ENCODE data around the gene RAD9B.
A peak's percentile ranks its signal among the peaks of the same experiment; 100 is the strongest.

The RAD9B gene

GRCh38 chr12:110468214-110469048 lies 33.7 kb upstream of the RAD9B start, which contains the start of the genes FAM216A and GPN3:
TSS of gene FAM216A (plus strand) at chr12:110468845. CDS start at chr12:110468876, 31 bp downstream.
TSS of gene GPN3 (minus strand) at chr12:110468257. CDS start at chr12:110468203, 54 bp downstream.
- no peaks in the 10 kb centered on the region for H3K9me3 ChIP-seq (replicated peaks in 1 of 11)
- H3K27me3 ChIP-seq, result no peaks in the 10 kb centered on the region
- H3K36me3 ChIP-seq, result peaks cover 24 to 60% (median 37%) of the 10 kb centered on the region in 11 experiments
- H4K20me1 ChIP-seq, result peaks cover 0 to 12% (median 0%) of the 10 kb centered on the region in 11 experiments; a peak in 2 of 22 replicates
- H3K27ac ChIP-seq, result peak within 1 kb of the TSS; percentile 75 to 100 (median 98)
- H3K4me2 ChIP-seq, result peak within 1 kb of the TSS; percentile 85 to 95 (median 93)
- TF ChIP-seq Cebpa-rat (IDR thresholded peaks at IDR 0.05), result no peak
- H3K4me1 ChIP-seq, result peaks cover 32 to 74% (median 58%) of the 10 kb centered on the region in 10 experiments
- H3K9ac ChIP-seq, result peak within 1 kb of the TSS; percentile 89 to 99 (median 97)
- H3K4me3 ChIP-seq, result peak within 1 kb of the TSS; percentile 73 to 90 (median 81)

DNA sequence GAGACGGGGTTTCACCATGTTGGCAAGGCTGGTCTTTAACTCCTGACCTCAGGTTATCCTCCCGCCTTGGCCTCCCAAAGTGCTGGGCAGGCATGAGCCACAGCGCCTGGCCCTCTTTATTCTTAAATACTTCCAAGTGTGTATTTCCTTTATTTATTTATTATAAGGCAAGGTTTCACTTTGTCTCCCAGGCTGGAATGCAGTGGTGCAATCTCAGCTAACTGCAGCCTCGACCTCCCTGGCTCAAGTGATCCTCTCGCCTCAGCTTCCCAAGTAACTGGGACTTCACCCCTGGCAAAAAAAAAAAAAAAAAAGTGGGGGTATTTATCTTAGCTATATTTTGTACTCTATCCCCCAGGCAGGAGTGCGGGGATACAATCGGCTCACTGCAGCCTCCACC lies 26.7 kb upstream of the RAD9B start:
- H3K4me1 ChIP-seq, result peaks cover 10 to 29% (median 20%) of the 10 kb centered on the region in 10 experiments; a peak in 19 of 20 replicates
- H3K9me3 ChIP-seq (replicated peaks in 1 of 11), result no peaks in the 10 kb centered on the region
- no peak overlapping the region for H3K27ac ChIP-seq
- no peak overlapping the region for H3K4me2 ChIP-seq
- TF ChIP-seq Cebpa-rat (IDR thresholded peaks at IDR 0.05), result no peak
- H3K36me3 ChIP-seq, result peaks cover 19 to 100% (median 79%) of the 10 kb centered on the region in 11 experiments
- H3K27me3 ChIP-seq, result no peaks in the 10 kb centered on the region
- H3K4me3 ChIP-seq, result no peak overlapping the region
- H3K9ac ChIP-seq, result no peak overlapping the region
- peaks cover 0 to 29% (median 6%) of the 10 kb centered on the region in 11 experiments; a peak in 8 of 22 replicates for H4K20me1 ChIP-seq

- Histone ChIP-seq H3K9ac (peak overlapping the region in 7 of 11 experiments; percentile 13 to 98 (median 52); a peak in 12 of 22 replicates), H3K36me3 (peaks cover 25 to 64% (median 43%) of the 10 kb centered on the region in 11 experiments), H3K27me3 (no peaks in the 10 kb centered on the region), H3K4me1 (peaks cover 21 to 41% (median 32%) of the 10 kb centered on the region in 10 experiments), H3K27ac (peak overlapping the region in 10 of 11 experiments; percentile 3 to 98 (median 98); a peak in 15 of 22 replicates), H4K20me1 (peaks cover 0 to 48% (median 5%) of the 10 kb centered on the region in 11 experiments; a peak in 8 of 22 replicates), H3K4me2 (peak overlapping the region in 9 of 11 experiments; percentile 6 to 97 (median 83); a peak in 14 of 22 replicates), H3K4me3 (peak overlapping the region in 3 of 10 experiments; percentile 72 to 89 (median 85); a peak in 5 of 20 replicates), H3K9me3 (replicated peaks in 1 of 11) (no peaks in the 10 kb centered on the region)
- no peak for TF ChIP-seq Cebpa-rat (IDR thresholded peaks at IDR 0.05)
These were observed 3.0 kb upstream of the RAD9B start for GRCh38 chr12:110498984-110499706.

DNA sequence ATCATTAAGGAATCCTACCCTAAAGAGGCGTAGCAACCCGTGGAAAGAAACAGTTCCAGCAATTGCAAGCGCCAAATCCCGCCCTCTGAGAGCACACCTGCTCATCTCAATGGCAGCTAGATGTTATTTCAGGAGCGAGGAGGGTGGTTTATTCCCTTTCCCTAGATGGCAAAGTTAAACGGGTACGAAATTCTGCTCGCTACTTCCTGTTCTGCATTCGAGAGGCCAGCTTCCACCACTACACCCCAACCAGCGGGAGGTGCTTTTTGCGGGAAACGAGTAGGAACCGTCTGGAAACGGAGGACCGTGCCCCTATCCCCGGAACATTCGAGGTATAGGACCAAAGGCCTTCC lies 756 bp upstream of the RAD9B start:
- H3K9me3 ChIP-seq (replicated peaks in 1 of 11), result no peaks in the 10 kb centered on the region
- peaks cover 21 to 41% (median 32%) of the 10 kb centered on the region in 10 experiments for H3K4me1 ChIP-seq
- peak overlapping the region; percentile 93 to 98 (median 97) for H3K27ac ChIP-seq
- TF ChIP-seq Cebpa-rat (IDR thresholded peaks at IDR 0.05), result no peak
- peak overlapping the region; percentile 81 to 97 (median 93) for H3K4me2 ChIP-seq
- H3K36me3 ChIP-seq, result peaks cover 4 to 42% (median 25%) of the 10 kb centered on the region in 11 experiments; a peak in 19 of 22 replicates
- H4K20me1 ChIP-seq, result peaks cover 0 to 27% (median 5%) of the 10 kb centered on the region in 11 experiments; a peak in 8 of 22 replicates
- no peaks in the 10 kb centered on the region for H3K27me3 ChIP-seq
- peak overlapping the region; percentile 93 to 98 (median 98) for H3K9ac ChIP-seq
- peak overlapping the region; percentile 72 to 98 (median 88) for H3K4me3 ChIP-seq

GRCh38 chr12:110503432-110503831 lies 1.3 kb downstream of the RAD9B start:
- no peaks in the 10 kb centered on the region for H3K9me3 ChIP-seq (replicated peaks in 1 of 11)
- H3K9ac ChIP-seq, result no peak overlapping the region
- H3K27me3 ChIP-seq, result no peaks in the 10 kb centered on the region
- H3K4me3 ChIP-seq, result no peak overlapping the region
- peaks cover 0 to 9% (median 0%) of the 10 kb centered on the region in 11 experiments; a peak in 2 of 22 replicates for H4K20me1 ChIP-seq
- no peak for TF ChIP-seq Cebpa-rat (IDR thresholded peaks at IDR 0.05)
- peaks cover 0 to 21% (median 10%) of the 10 kb centered on the region in 11 experiments; a peak in 9 of 22 replicates for H3K36me3 ChIP-seq
- no peak overlapping the region for H3K27ac ChIP-seq
- H3K4me1 ChIP-seq, result peaks cover 21 to 32% (median 29%) of the 10 kb centered on the region in 10 experiments
- H3K4me2 ChIP-seq, result no peak overlapping the region

- Histone ChIP-seq H3K4me3 (no peak overlapping the region), H3K36me3 (peaks cover 0 to 2% (median 0%) of the 10 kb centered on the region in 11 experiments; a peak in 4 of 22 replicates)
- TF ChIP-seq Cebpa-rat (IDR thresholded peaks at IDR 0.05), result no peak
These were observed 3.2 kb downstream of the RAD9B start for GRCh38 chr12:110505332-110505731.

GRCh38 chr12:110508071-110508586 lies 6.0 kb downstream of the RAD9B start:
- H3K36me3 ChIP-seq, result no peaks in the 10 kb centered on the region
- H3K9ac ChIP-seq, result 0 out of 22 replicates have a peak overlapping the region, but pooled peaks of 1 of the 11 experiments have one; percentile 29
- no peaks in the 10 kb centered on the region for H3K27me3 ChIP-seq
- H3K9me3 ChIP-seq (replicated peaks in 1 of 11), result no peaks in the 10 kb centered on the region
- no peak overlapping the region for H3K4me2 ChIP-seq
- no peak overlapping the region for H3K4me3 ChIP-seq
- no peaks in the 10 kb centered on the region for H4K20me1 ChIP-seq
- no peak overlapping the region for H3K27ac ChIP-seq
- TF ChIP-seq Cebpa-rat (IDR thresholded peaks at IDR 0.05), result no peak
- H3K4me1 ChIP-seq, result peaks cover 0 to 4% (median under 1%) of the 10 kb centered on the region in 10 experiments; a peak in 5 of 20 replicates

More at GRCh38 chr12:110505332-110505731, 3.2 kb downstream of the RAD9B start:
- Histone ChIP-seq H4K20me1 (no peaks in the 10 kb centered on the region), H3K9ac (no peak overlapping the region), H3K27ac (no peak overlapping the region), H3K4me2 (no peak overlapping the region), H3K9me3 (replicated peaks in 1 of 11) (no peaks in the 10 kb centered on the region), H3K27me3 (no peaks in the 10 kb centered on the region), H3K4me1 (peaks cover 10 to 15% (median 12%) of the 10 kb centered on the region in 10 experiments)

DNA sequence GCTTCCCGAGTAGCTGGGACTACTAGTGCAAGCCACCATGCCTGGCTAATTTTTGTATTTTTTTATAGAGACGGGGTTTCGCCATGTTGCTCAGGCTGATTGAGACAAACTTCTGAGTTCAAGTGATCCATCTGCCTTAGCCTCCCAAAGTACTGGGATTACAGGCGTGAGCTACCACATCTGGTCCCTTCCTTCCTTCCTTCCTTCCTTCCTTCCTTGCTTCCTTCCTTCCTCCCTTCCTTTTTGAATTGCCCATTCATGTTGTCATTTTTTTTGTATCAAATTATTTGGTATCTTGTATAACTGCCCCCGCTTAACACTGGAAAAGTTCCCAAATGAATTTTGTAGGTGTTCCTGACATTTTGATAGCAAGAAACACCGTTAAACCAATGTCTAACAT lies 11.7 kb downstream of the RAD9B start:
- Histone ChIP-seq H4K20me1 (no peaks in the 10 kb centered on the region), H3K4me1 (peaks cover 4 to 15% (median 9%) of the 10 kb centered on the region in 10 experiments; a peak in 19 of 20 replicates), H3K4me3 (no peak overlapping the region), H3K27ac (no peak overlapping the region), H3K4me2 (peak overlapping the region in 9 of 11 experiments; percentile 5 to 85 (median 58); a peak in 15 of 22 replicates), H3K36me3 (no peaks in the 10 kb centered on the region), H3K9ac (peak overlapping the region in 3 of 11 experiments; percentile 3 to 21 (median 9); a peak in 1 of 22 replicates), H3K27me3 (no peaks in the 10 kb centered on the region), H3K9me3 (replicated peaks in 1 of 11) (no peaks in the 10 kb centered on the region)
- no peak for TF ChIP-seq Cebpa-rat (IDR thresholded peaks at IDR 0.05)
